ENCODE results near the gene NNT. TPM values are rescaled to one million over a fixed set of nuclear protein-coding genes. Genes with fewer than 3 reads are reported as not detected.
"Not testable (repeated sequence)": the region's sequence is repeated elsewhere in the genome, so short reads cannot be mapped to it uniquely, and the experiment has no call there.

Gene NNT
- total RNA-seq, 2 donors from 2014 or later: 25.1 to 30.1 TPM

DNA sequence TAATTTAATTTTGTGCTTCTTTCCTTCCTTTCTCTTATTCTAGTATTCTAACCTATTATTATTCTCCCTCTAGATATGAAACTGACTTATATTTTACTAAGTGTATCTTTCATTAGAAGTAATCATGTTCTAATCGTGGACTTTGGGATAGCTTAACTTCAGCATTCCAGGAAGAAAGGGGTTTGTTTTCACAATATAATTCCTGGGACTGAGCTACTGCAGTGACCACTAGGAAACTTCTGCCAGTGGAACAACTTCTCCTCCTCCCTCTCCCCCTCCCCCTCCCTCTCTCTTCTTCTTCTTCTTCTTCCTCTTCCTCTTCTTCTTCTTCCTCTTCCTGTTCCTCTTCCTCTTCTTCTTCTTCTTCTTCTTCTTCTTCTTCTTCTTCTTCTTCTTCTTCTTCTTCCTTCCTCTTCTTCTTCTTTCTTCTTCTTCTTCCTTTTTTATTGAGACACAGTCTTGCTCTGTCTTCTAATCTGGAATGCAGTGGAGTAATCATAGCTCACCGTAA lies 127.9 kb downstream of the NNT start:
- Histone ChIP-seq H3K4me3 (no peak overlapping the region), H3K27ac (no peak overlapping the region), H3K36me3 (replicated peaks in 1 of 2; ENCODE audit: insufficient read depth in 1 of 2, low read depth in 2 of 2) (no peaks in the 10 kb centered on the region), H3K27me3 (no peaks in the 10 kb centered on the region), H3K9me3 (no peaks in the 10 kb centered on the region), H3K4me1 (peaks cover 16% of the 10 kb centered on the region)
- 30% methylated on average over 2 of the region's 2 CpGs for WGBS, 2 donors
- intact Hi-C loops (cut with DNase I): loop anchor here (10.0 kb wide), 1 partner anchor 594 kb away; no protein-coding TSS in a partner anchor
- DNase-seq (no peak), ATAC-seq (no peak)
- TF ChIP-seq, protein P1, sequence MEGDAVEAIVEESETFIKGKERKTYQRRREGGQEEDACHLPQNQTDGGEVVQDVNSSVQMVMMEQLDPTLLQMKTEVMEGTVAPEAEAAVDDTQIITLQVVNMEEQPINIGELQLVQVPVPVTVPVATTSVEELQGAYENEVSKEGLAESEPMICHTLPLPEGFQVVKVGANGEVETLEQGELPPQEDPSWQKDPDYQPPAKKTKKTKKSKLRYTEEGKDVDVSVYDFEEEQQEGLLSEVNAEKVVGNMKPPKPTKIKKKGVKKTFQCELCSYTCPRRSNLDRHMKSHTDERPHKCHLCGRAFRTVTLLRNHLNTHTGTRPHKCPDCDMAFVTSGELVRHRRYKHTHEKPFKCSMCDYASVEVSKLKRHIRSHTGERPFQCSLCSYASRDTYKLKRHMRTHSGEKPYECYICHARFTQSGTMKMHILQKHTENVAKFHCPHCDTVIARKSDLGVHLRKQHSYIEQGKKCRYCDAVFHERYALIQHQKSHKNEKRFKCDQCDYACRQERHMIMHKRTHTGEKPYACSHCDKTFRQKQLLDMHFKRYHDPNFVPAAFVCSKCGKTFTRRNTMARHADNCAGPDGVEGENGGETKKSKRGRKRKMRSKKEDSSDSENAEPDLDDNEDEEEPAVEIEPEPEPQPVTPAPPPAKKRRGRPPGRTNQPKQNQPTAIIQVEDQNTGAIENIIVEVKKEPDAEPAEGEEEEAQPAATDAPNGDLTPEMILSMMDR (IDR thresholded peaks at IDR 0.05): peak in 1 of 7 experiments; percentile 18
- TF ChIP-seq POLR2A (IDR thresholded peaks at IDR 0.05): no peak

DNA sequence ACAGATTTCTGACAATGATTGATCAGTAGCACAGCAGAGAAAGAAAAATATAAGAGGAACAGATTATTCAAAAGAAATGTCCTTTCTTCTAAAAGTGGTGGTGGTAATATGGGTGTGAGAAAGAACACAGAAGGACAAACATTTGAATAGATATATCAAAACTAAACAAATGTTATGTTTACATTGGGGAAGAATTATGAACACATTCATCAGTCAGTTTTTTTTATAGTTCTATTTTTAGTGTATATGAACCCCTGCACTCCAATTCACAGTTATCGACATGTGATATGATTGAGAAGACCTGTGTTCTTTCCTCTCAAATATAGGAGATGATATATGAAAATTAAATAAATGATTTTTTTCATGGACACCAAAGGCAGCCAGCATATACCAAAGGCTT lies 128.6 kb downstream of the NNT start:
- TF ChIP-seq, protein P1 (IDR thresholded peaks at IDR 0.05): no peak
- intact Hi-C loops (cut with DNase I): loop anchor here (10.0 kb wide), 1 partner anchor 593 kb away; no protein-coding TSS in a partner anchor
- WGBS, 2 donors: 26 to 31% methylated on average over 1 of the region's 1 CpG
- Histone ChIP-seq H3K36me3 (replicated peaks in 1 of 2; ENCODE audit: insufficient read depth in 1 of 2, low read depth in 2 of 2) (no peaks in the 10 kb centered on the region), H3K9me3 (no peaks in the 10 kb centered on the region), H3K4me3 (no peak overlapping the region), H3K4me1 (peaks cover 16% of the 10 kb centered on the region), H3K27ac (no peak overlapping the region), H3K27me3 (no peaks in the 10 kb centered on the region)
- ATAC-seq: peak; percentile 27
- no peak for DNase-seq

DNA sequence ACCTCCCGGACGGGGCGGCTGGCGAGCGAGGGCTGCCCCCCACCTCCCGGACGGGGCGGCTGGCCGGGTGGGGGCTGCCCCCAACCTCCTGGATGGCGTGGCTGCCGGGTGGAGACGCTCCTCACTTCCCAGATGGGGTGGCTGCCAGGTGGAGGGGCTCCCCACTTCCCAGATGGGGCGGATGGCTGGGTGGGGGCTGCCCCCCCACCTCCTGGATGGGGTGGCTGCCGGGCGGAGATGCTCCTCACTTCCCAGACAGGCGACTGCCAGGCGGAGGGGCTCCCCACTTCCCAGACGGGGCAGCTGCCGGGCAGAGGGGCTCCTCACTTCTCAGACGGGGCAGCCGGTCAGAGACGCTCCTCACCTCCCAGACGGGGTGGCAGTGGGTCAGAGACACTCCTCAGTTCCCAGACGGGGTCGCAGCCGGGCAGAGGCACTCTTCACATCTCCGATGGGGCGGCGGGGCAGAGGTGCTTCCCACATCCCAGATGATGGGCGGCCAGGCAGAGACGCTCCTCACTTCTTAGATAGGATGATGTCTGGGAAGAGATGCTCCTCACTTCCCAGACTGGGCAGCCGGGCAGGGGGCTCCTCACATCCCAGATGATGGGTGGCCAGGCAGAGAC lies 143.1 kb downstream of the NNT start:
- intact Hi-C loops (cut with DNase I); ATAC-seq; H3K27me3 ChIP-seq; DNase-seq; H3K27ac ChIP-seq; H3K4me1 ChIP-seq; H3K9me3 ChIP-seq; H3K36me3 ChIP-seq (replicated peaks in 1 of 2; ENCODE audit: insufficient read depth in 1 of 2, low read depth in 2 of 2); H3K4me3 ChIP-seq: not testable (repeated sequence)
- WGBS, 2 donors: 83 to 86% methylated on average over 3 to 27 of the region's 32 CpGs

DNA sequence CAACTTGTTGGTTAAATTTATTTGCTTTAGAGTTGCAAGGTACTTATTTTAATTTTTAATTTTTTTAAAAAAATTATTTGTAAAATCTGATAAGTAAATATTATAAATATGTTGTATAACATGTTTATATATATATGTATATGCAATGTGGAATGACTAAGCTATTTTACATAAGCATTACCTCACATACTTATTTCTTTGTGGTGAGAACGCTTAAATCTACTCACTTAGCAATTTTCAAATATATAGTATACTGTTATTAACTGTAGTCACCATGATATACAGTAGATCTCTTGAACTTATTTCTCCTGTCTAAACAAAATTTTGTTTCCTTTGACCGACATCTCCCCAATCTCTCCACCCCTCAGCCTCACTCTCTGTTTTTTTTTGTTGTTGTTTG lies 147.8 kb downstream of the NNT start:
- Histone ChIP-seq H3K27me3 (no peaks in the 10 kb centered on the region), H3K4me1 (no peaks in the 10 kb centered on the region), H3K36me3 (replicated peaks in 1 of 2; ENCODE audit: insufficient read depth in 1 of 2, low read depth in 2 of 2) (no peaks in the 10 kb centered on the region), H3K4me3 (no peak overlapping the region), H3K9me3 (peaks cover 0 to 3% (median 0%) of the 10 kb centered on the region in 3 donors), H3K27ac (no peak overlapping the region)
- TF ChIP-seq, protein P1 (IDR thresholded peaks at IDR 0.05): no peak
- no peak for TF ChIP-seq POLR2A (IDR thresholded peaks at IDR 0.05)
- DNase-seq (no peak), ATAC-seq (no peak)
- WGBS, 2 donors: 77 to 81% methylated on average over 2 of the region's 2 CpGs
- intact Hi-C loops (cut with DNase I): no loop called here

DNA sequence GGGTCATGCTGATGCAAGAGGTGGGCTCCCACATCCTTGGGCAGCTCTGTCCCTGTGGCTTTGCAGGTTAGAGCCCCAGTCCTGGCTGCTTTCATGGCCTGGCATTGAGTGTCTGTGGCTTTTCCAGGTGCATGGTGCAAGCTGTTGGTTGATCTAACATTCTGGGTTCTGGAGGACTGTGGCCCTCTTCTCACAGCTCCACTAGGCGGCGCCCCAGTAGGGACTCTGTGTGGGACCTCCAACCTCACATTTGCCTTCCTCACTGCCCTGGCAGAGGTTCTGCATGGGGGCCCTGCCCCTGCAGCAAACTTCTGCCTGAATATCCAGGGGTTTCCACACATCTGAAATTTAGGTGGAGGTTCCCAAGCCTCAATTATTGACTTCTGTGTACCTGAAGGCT lies 150.1 kb downstream of the NNT start:
- WGBS, 2 donors: 37 to 63% methylated on average over 2 of the region's 2 CpGs
- no peaks in the 10 kb centered on the region for H3K27me3 ChIP-seq
- H3K4me3 ChIP-seq: no peak overlapping the region
- no peak for DNase-seq
- intact Hi-C loops (cut with DNase I): no loop called here
- TF ChIP-seq, protein P1 (IDR thresholded peaks at IDR 0.05): no peak
- no peak for TF ChIP-seq POLR2A (IDR thresholded peaks at IDR 0.05)
- no peak for ATAC-seq
- no peaks in the 10 kb centered on the region for H3K4me1 ChIP-seq
- H3K9me3 ChIP-seq: peaks cover 0 to 10% (median 0%) of the 10 kb centered on the region in 3 donors
- no peaks in the 10 kb centered on the region for H3K36me3 ChIP-seq (replicated peaks in 1 of 2; ENCODE audit: insufficient read depth in 1 of 2, low read depth in 2 of 2)
- no peak overlapping the region for H3K27ac ChIP-seq

Other genes starting within 250 kb of the NNT start
- gene CCL28, start 190.8 kb upstream of the NNT start, total RNA-seq: 10 to 100 TPM; 10.5 to 21.0 TPM
- gene TMEM267, start 119.3 kb upstream of the NNT start, total RNA-seq: 1 to 10 TPM; 7.3 to 9.2 TPM
- gene C5orf34, start 88.0 kb upstream of the NNT start, total RNA-seq: 1 to 10 TPM in 1 of 2 donors, not detected in 1; 1.3 TPM
- gene PAIP1, start 46.1 kb upstream of the NNT start, total RNA-seq: 10 to 100 TPM; 33.6 to 45.1 TPM